Measurements from ENCODE around the gene CTSF. TPM values are rescaled to one million over a fixed set of nuclear protein-coding genes. Genes with fewer than 3 reads are reported as not detected.

The CTSF gene
- total and polyA plus RNA-seq, 2 of the 13 experiments (the other 11 are each of a cell fraction or from before 2014, with no cell fraction given), result not detected

DNA sequence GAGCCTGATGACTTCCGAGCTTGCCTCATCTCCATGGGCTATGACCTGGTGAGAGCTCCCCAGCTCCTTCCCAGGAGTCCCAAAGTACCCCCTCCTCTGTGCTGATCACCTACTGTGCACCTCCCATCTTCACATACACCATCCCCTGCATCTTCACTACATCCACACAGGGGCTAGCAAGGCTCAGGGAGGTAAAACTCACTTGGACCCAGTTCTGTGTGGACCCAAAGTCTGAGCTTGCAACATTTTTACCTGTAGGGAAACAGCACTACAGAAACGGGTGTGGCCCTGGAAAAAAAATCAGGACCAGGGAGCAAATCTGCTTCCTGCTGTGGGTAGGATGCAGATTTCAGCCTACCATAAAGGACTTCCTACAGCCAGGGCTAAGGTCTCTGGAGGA, 6.1 kb downstream of the CTSF start (continued):
- TF ChIP-seq ZNF256 (CRISPR knock-in tag; conservative IDR thresholded peaks at IDR 0.05) (no peak), KLF13 (CRISPR knock-in tag; IDR thresholded peaks at IDR 0.05) (no peak)

DNA sequence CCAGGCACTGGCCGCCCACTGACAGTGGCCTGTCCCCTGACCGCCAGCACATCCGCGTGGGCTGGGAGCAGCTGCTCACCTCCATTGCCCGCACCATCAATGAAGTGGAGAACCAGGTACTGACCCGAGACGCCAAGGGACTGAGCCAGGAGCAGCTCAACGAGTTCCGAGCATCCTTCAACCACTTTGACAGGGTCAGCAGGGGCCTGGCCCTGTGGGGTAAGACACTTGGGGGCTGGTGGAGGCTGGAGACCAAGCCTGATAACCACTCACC, 6.5 kb downstream of the CTSF start:
- CTCF ChIA-PET (ENCODE audit: low intra/inter-chr PET ratio, low total read pairs), result no interaction called here
- FAIRE-seq (no peak), ATAC-seq (no peak), DNase-seq (ENCODE audit: low spot score) (no peak)
- POLR2A ChIA-PET, result interaction anchor here (1.4 to 1.5 kb wide), 2 partner anchors 55 to 116 kb away, joined by 3 to 4 read pairs; partner anchors contain the start of genes RBM14 and RBM4B
- H3K36me3 ChIP-seq (replicated peaks in 1 of 2; ENCODE audit: control insufficient read depth in 1 of 2, insufficient read depth in 2 of 2, low read length in 2 of 2), result no peaks in the 10 kb centered on the region
- no peak overlapping the region for H3K4me2 ChIP-seq (ENCODE audit: low read depth, low read length)
- no peaks in the 10 kb centered on the region for H3K79me2 ChIP-seq (ENCODE audit: insufficient read depth, low read length)
- intact Hi-C loops (cut with micrococcal nuclease; ENCODE audit: unreplicated experiment) (no loop called here), in situ Hi-C loops (cut with HindIII; ENCODE audit: extremely low pct_ligation_motif_present, low pct_unique_long_range_greater_than_20kb) (loop anchor here (25.0 kb wide), 1 partner anchor 275 kb away; the partner anchor contains the start of gene RCE1)
- H3K27me3 ChIP-seq (ENCODE audit: control insufficient read depth in 1 of 2, insufficient read depth in 2 of 2, low read length in 2 of 2), result peaks cover 0 to 66% of the 10 kb centered on the region in 2 experiments; a peak in 4 of 5 replicates
- H4K20me1 ChIP-seq (ENCODE audit: insufficient read depth, low read length), result no peaks in the 10 kb centered on the region
- H3K4me3 ChIP-seq (replicated peaks in 1 of 3; ENCODE audit: insufficient read depth in 1 of 3, low read depth in 2 of 3, low read length in 3 of 3), result no peak overlapping the region
- no peaks in the 10 kb centered on the region for H3K4me1 ChIP-seq (ENCODE audit: insufficient read depth, low read length)
- H2AFZ ChIP-seq (ENCODE audit: low read length), result no peak overlapping the region
- no peak overlapping the region for H3K27ac ChIP-seq (ENCODE audit: extremely low read length, insufficient read depth, low read length)
- H3K9me3 ChIP-seq (ENCODE audit: low read length), result no peaks in the 10 kb centered on the region
- H3K9ac ChIP-seq (ENCODE audit: insufficient read depth, low read depth, low read length), result no peak overlapping the region
- WGBS (ENCODE audit: low lambda C conversion rate), result no CpG with 5 or more reads among the region's 9 CpGs
- BruUV-seq (replicated peaks), result no TSS peak
- TF ChIP-seq PCBP2 (optimal IDR thresholded peaks at IDR 0.05; ENCODE audit: low read depth, low read length, poor library complexity, severe bottlenecking) (no peak), ELF1 (CRISPR knock-in tag; IDR thresholded peaks at IDR 0.05) (no peak), ZFP36L2 (CRISPR knock-in tag; IDR thresholded peaks at IDR 0.05) (no peak), EHMT2 (IDR thresholded peaks at IDR 0.05; ENCODE audit: borderline replicate concordance, low read depth, low read length) (no peak), ZNF674 (CRISPR knock-in tag; IDR thresholded peaks at IDR 0.05; ENCODE audit: low read depth) (no peak), SCMH1 (CRISPR knock-in tag; IDR thresholded peaks at IDR 0.05; ENCODE audit: borderline replicate concordance) (no peak), SUZ12 (IDR thresholded peaks at IDR 0.05; ENCODE audit: low read depth, low read length) (no peak), HNF4A (CRISPR knock-in tag; IDR thresholded peaks at IDR 0.05) (no peak), ZNF672 (CRISPR knock-in tag; IDR thresholded peaks at IDR 0.05) (no peak), SETDB1 (CRISPR knock-in tag; IDR thresholded peaks at IDR 0.05; ENCODE audit: borderline replicate concordance) (no peak)
- TF ChIP-seq, protein P1, sequence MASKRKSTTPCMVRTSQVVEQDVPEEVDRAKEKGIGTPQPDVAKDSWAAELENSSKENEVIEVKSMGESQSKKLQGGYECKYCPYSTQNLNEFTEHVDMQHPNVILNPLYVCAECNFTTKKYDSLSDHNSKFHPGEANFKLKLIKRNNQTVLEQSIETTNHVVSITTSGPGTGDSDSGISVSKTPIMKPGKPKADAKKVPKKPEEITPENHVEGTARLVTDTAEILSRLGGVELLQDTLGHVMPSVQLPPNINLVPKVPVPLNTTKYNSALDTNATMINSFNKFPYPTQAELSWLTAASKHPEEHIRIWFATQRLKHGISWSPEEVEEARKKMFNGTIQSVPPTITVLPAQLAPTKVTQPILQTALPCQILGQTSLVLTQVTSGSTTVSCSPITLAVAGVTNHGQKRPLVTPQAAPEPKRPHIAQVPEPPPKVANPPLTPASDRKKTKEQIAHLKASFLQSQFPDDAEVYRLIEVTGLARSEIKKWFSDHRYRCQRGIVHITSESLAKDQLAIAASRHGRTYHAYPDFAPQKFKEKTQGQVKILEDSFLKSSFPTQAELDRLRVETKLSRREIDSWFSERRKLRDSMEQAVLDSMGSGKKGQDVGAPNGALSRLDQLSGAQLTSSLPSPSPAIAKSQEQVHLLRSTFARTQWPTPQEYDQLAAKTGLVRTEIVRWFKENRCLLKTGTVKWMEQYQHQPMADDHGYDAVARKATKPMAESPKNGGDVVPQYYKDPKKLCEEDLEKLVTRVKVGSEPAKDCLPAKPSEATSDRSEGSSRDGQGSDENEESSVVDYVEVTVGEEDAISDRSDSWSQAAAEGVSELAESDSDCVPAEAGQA (IDR thresholded peaks at IDR 0.05; ENCODE audit: low read depth), result no peak
- TF ChIP-seq, protein P1 (CRISPR knock-in tag; IDR thresholded peaks at IDR 0.05; ENCODE audit: borderline replicate concordance), result no peak
- TF ChIP-seq, protein P2, sequence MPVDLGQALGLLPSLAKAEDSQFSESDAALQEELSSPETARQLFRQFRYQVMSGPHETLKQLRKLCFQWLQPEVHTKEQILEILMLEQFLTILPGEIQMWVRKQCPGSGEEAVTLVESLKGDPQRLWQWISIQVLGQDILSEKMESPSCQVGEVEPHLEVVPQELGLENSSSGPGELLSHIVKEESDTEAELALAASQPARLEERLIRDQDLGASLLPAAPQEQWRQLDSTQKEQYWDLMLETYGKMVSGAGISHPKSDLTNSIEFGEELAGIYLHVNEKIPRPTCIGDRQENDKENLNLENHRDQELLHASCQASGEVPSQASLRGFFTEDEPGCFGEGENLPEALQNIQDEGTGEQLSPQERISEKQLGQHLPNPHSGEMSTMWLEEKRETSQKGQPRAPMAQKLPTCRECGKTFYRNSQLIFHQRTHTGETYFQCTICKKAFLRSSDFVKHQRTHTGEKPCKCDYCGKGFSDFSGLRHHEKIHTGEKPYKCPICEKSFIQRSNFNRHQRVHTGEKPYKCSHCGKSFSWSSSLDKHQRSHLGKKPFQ (CRISPR knock-in tag; IDR thresholded peaks at IDR 0.05; ENCODE audit: insufficient replicate concordance), result no peak
